Mammary epithelial cell (primary cell): Measurements from ENCODE around the gene CR1L.
"Not testable (repeated sequence)": the region's sequence is repeated elsewhere in the genome, so short reads cannot be mapped to it uniquely, and the experiment has no call there.

Experiments
- CTCF ChIP-seq, 2 donors: IDR thresholded peaks in 1 of 2; conservative IDR thresholded peaks in 1 of 2; 2 replicates each; pipeline ENCODE4 v1.5.1; 2011 to 2012; ENCODE audit warnings: inconsistent platforms in 2 of 2, low read length in 2 of 2, mild to moderate bottlenecking in 2 of 2, control low read depth in 1 of 2, low read depth in 1 of 2; ENCODE audit not compliant: insufficient read depth in 1 of 2; ENCODE audit errors: extremely low read depth in 1 of 2
- EZH2 ChIP-seq: IDR thresholded peaks from 2 replicates; pipeline ENCODE4 v1.6.1; 2012; ENCODE audit warnings: low read length, inconsistent platforms, borderline replicate concordance

GRCh38 chr1:207708004-207708403 is 63.1 kb downstream of the CR1L start:
- not testable (repeated sequence) for TF ChIP-seq CTCF (conservative IDR thresholded peaks at IDR 0.05 in 1 of 2, IDR thresholded peaks at IDR 0.05 in 1 of 2; ENCODE audit: extremely low read depth in 1 of 2, insufficient read depth in 1 of 2, low read depth in 1 of 2, low read length in 2 of 2); EZH2
